Ramos (cell line): ENCODE data around the gene FAM180A.
"Not testable (repeated sequence)": the region's sequence is repeated elsewhere in the genome, so short reads cannot be mapped to it uniquely, and the experiment has no call there.

Source experiments
- in situ Hi-C: fragments of 300-500 bp; cut with MboI; formaldehyde crosslinking; loops from one replicate; pipeline ENCODE4 v1.14.3; 2022; ENCODE audit warnings: low sequenced_read_pairs; ENCODE audit not compliant: unreplicated experiment

Gene FAM180A

GRCh38 chr7:135743907-135744731 is 4.5 kb downstream of the FAM180A start:
- in situ Hi-C loops: no loop called here

GRCh38 chr7:135742371-135742770 is 6.2 kb downstream of the FAM180A start:
- in situ Hi-C loops: no loop called here

GRCh38 chr7:135741905-135742304 is 6.7 kb downstream of the FAM180A start:
- in situ Hi-C loops: no loop called here

GRCh38 chr7:135740889-135741288 is 7.7 kb downstream of the FAM180A start:
- in situ Hi-C loops: no loop called here

GRCh38 chr7:135737306-135737647 is 11.3 kb downstream of the FAM180A start:
- in situ Hi-C loops: not testable (repeated sequence)

GRCh38 chr7:135736586-135737305 is 11.9 kb downstream of the FAM180A start:
- in situ Hi-C loops: no loop called here

GRCh38 chr7:135734343-135734689 is 14.3 kb downstream of the FAM180A start:
- in situ Hi-C loops: no loop called here

GRCh38 chr7:135733603-135734342 is 14.8 kb downstream of the FAM180A start:
- in situ Hi-C loops: no loop called here

GRCh38 chr7:135731131-135731530 is 17.5 kb downstream of the FAM180A start:
- in situ Hi-C loops: no loop called here

GRCh38 chr7:135729230-135729629 is 19.4 kb downstream of the FAM180A start:
- in situ Hi-C loops: no loop called here

- in situ Hi-C loops: no loop called here
Measured at GRCh38 chr7:135728136-135728669, 20.4 kb downstream of the FAM180A start, which contains the start of gene SLC13A4. Gene SLC13A4, minus strand, starts transcription at chr7:135728186. Its CDS starts 690 bp downstream, at chr7:135727496.

- in situ Hi-C loops: no loop called here
Measured at GRCh38 chr7:135726911-135727673, 21.5 kb downstream of the FAM180A start.

- in situ Hi-C loops: no loop called here
Measured at GRCh38 chr7:135726276-135726788, 22.3 kb downstream of the FAM180A start.

GRCh38 chr7:135723411-135723810 is 25.2 kb downstream of the FAM180A start:
- in situ Hi-C loops: no loop called here

GRCh38 chr7:135721198-135721820 is 27.3 kb downstream of the FAM180A start:
- in situ Hi-C loops: no loop called here

- in situ Hi-C loops: no loop called here
Measured at GRCh38 chr7:135719688-135720087, 28.9 kb downstream of the FAM180A start.

- in situ Hi-C loops: no loop called here
Measured at GRCh38 chr7:135718794-135719437, 29.7 kb downstream of the FAM180A start.

GRCh38 chr7:135718219-135718618 is 30.4 kb downstream of the FAM180A start:
- in situ Hi-C loops: no loop called here

- in situ Hi-C loops: no loop called here
Measured at GRCh38 chr7:135717693-135718092, 30.9 kb downstream of the FAM180A start.
